ENCODE data around the gene FOSL2.

The FOSL2 gene

GRCh38 chr2:28428486-28428885 is 35.8 kb downstream of the FOSL2 start:
- no peak overlapping the region for H3K4me3 ChIP-seq
- DNase-seq: no peak
- no peaks in the 10 kb centered on the region for H3K27me3 ChIP-seq
- H3K9me3 ChIP-seq: no peaks in the 10 kb centered on the region
- H3K27ac ChIP-seq: no peak overlapping the region
- H3K36me3 ChIP-seq: peaks cover 4 to 22% (median 17%) of the 10 kb centered on the region in 3 donors
- TF ChIP-seq CTCF (IDR thresholded peaks at IDR 0.05): no peak
- H3K4me1 ChIP-seq: no peaks in the 10 kb centered on the region
- intact Hi-C loops (cut with DNase I; ENCODE audit: low total_unique reads): no loop called here

- Histone ChIP-seq H3K27me3 (no peaks in the 10 kb centered on the region), H3K4me3 (no peak overlapping the region), H3K27ac (no peak overlapping the region), H3K9me3 (no peaks in the 10 kb centered on the region), H3K36me3 (peaks cover 4 to 22% (median 17%) of the 10 kb centered on the region in 3 donors), H3K4me1 (no peaks in the 10 kb centered on the region)
- intact Hi-C loops (cut with DNase I; ENCODE audit: low total_unique reads): no loop called here
- TF ChIP-seq CTCF (IDR thresholded peaks at IDR 0.05): no peak
- peak in 1 of 2 donors; percentile 53 for DNase-seq
Measured at GRCh38 chr2:28429636-28430376, 37.1 kb downstream of the FOSL2 start.

- H3K9me3 ChIP-seq: no peaks in the 10 kb centered on the region
- H3K4me3 ChIP-seq: no peak overlapping the region
- H3K27ac ChIP-seq: no peak overlapping the region
- no peaks in the 10 kb centered on the region for H3K27me3 ChIP-seq
- intact Hi-C loops (cut with DNase I; ENCODE audit: low total_unique reads): no loop called here
- peak in 1 of 2 donors; percentile 64 for DNase-seq
- peaks cover 2 to 18% (median 17%) of the 10 kb centered on the region in 3 donors for H3K36me3 ChIP-seq
- H3K4me1 ChIP-seq: no peaks in the 10 kb centered on the region
- no peak for TF ChIP-seq CTCF (IDR thresholded peaks at IDR 0.05)
Measured at GRCh38 chr2:28430377-28430765, 37.7 kb downstream of the FOSL2 start.

- peak in 1 of 2 donors; percentile 55 for DNase-seq
- Histone ChIP-seq H3K4me1 (peaks cover 0 to under 1% (median 0%) of the 10 kb centered on the region in 4 donors), H3K36me3 (peaks cover 0 to 17% (median 13%) of the 10 kb centered on the region in 3 donors), H3K27me3 (no peaks in the 10 kb centered on the region), H3K27ac (no peak overlapping the region), H3K4me3 (no peak overlapping the region), H3K9me3 (no peaks in the 10 kb centered on the region)
- intact Hi-C loops (cut with DNase I; ENCODE audit: low total_unique reads): no loop called here
- no peak for TF ChIP-seq CTCF (IDR thresholded peaks at IDR 0.05)
Measured at GRCh38 chr2:28430788-28431418, 38.2 kb downstream of the FOSL2 start.

- H3K9me3 ChIP-seq: no peaks in the 10 kb centered on the region
- H3K4me1 ChIP-seq: peaks cover 0 to 4% (median 0%) of the 10 kb centered on the region in 4 donors
- H3K4me3 ChIP-seq: no peak overlapping the region
- intact Hi-C loops (cut with DNase I; ENCODE audit: low total_unique reads): no loop called here
- no peak overlapping the region for H3K27ac ChIP-seq
- H3K36me3 ChIP-seq: peaks cover 0 to 11% (median 6%) of the 10 kb centered on the region in 3 donors
- peak in 1 of 2 donors; percentile 57 for DNase-seq
- no peaks in the 10 kb centered on the region for H3K27me3 ChIP-seq
- no peak for TF ChIP-seq CTCF (IDR thresholded peaks at IDR 0.05)
Measured at GRCh38 chr2:28431741-28432140, 39.1 kb downstream of the FOSL2 start.

Measured in tibial artery (tissue), 4 donors.